HepG2 (cell line): Measurements from ENCODE around the gene ZNF83. TPM values are rescaled to one million over a fixed set of nuclear protein-coding genes. Genes with fewer than 3 reads are reported as not detected.
A peak's percentile ranks its signal among the peaks of the same experiment; 100 is the strongest.

Experiments
- ERF ChIP-seq: IDR thresholded peaks from 2 replicates; pipeline ENCODE4 v1.6.1; 2018; ENCODE audit warnings: missing biosample characterization, missing genetic modification reagents
- ISL2 ChIP-seq: sonication (generic); formaldehyde crosslinking; IDR thresholded peaks from 2 replicates; pipeline ENCODE4 v1.5.0; 2020; ENCODE audit warnings: missing genetic modification reagents
- NCOA5 ChIP-seq: sonication (generic); formaldehyde crosslinking; IDR thresholded peaks from 2 replicates; pipeline ENCODE4 v1.4.0; 2020; ENCODE audit warnings: missing genetic modification reagents
- POLR2G ChIP-seq: fragments of 200-400 bp; formaldehyde crosslinking; IDR thresholded peaks from 2 replicates; pipeline ENCODE4 v1.6.1; 2018; ENCODE audit warnings: mild to moderate bottlenecking, low read depth, low read length, moderate library complexity
- PTBP1 ChIP-seq: fragments of 200-400 bp; formaldehyde crosslinking; IDR thresholded peaks from 2 replicates; pipeline ENCODE4 v1.6.1; 2018; ENCODE audit warnings: low read length, low read depth; ENCODE audit not compliant: poor library complexity, severe bottlenecking
- SMAD1 ChIP-seq: sonication (generic); formaldehyde crosslinking; IDR thresholded peaks from 2 replicates; pipeline ENCODE4 v1.4.0; 2020; ENCODE audit warnings: missing genetic modification reagents, low read depth, mild to moderate bottlenecking, borderline replicate concordance
- SMARCE1 ChIP-seq: fragments of 450-650 bp; IDR thresholded peaks from 2 replicates; pipeline ENCODE4 v1.6.1; 2017; ENCODE audit warnings: borderline replicate concordance
- SNAPC2 ChIP-seq: sonication (generic); formaldehyde crosslinking; IDR thresholded peaks from 2 replicates; pipeline ENCODE4 v1.8.1; 2022; ENCODE audit warnings: mild to moderate bottlenecking, missing genetic modification reagents
- ZNF780A ChIP-seq: sonication (generic); formaldehyde crosslinking; IDR thresholded peaks from 2 replicates; pipeline ENCODE4 v1.8.0; 2022; ENCODE audit warnings: mild to moderate bottlenecking, missing genetic modification reagents, moderate library complexity
- polyA plus RNA-seq, 8 experiments: library from polyadenylated mRNA; depleted of rRNA in 3 of 8; stranded (reverse) in 7 of 8; unstranded in 1 of 8; fragments of >200 nt; fragmentation: Illumina TruSeq in 4 of 8; extraction: Trizol in 4 of 8; gene quantifications; 2 replicates each; pipeline versions ENCODE4 v1.2.1 to v1.2.3, GENCODE V29; 2011 to 2016; ENCODE audit warnings: low read depth in 4 of 8, missing spikeins in 1 of 8, mixed read lengths in 1 of 8; ENCODE audit not compliant: insufficient read depth in 1 of 8
- total RNA-seq, 5 experiments: library from RNA; depleted of rRNA; stranded (reverse); fragments of >200 nt; fragmentation: Illumina TruSeq; extraction: Trizol; gene quantifications; 2 replicates each; pipeline ENCODE4 v1.2.3, GENCODE V29; 2016; ENCODE audit warnings: low read depth in 1 of 5
- TF ChIP-seq, protein P1 (sequence below): sonication (generic); formaldehyde crosslinking; IDR thresholded peaks from 2 replicates; pipeline ENCODE4 v1.5.1; 2020; ENCODE audit warnings: mild to moderate bottlenecking, missing genetic modification reagents, moderate library complexity
- TF ChIP-seq, protein P2 (sequence below): sonication (generic); formaldehyde crosslinking; conservative IDR thresholded peaks from 2 replicates; pipeline ENCODE4 v1.4.0; 2020; ENCODE audit warnings: missing genetic modification reagents
- TF ChIP-seq, protein P3 (sequence below): IDR thresholded peaks from 2 replicates; pipeline ENCODE4 v1.6.1; 2016; ENCODE audit warnings: control low read depth
- TF ChIP-seq, protein P4 (sequence below): sonication (generic); formaldehyde crosslinking; IDR thresholded peaks from 2 replicates; pipeline ENCODE4 v1.9.0; 2021; ENCODE audit warnings: mild to moderate bottlenecking, missing genetic modification reagents

Gene ZNF83
- total and polyA plus RNA-seq, 2 of the 13 experiments (the other 11 are each of a cell fraction or from before 2014, with no cell fraction given): 20.4 to 44.5 TPM

DNA sequence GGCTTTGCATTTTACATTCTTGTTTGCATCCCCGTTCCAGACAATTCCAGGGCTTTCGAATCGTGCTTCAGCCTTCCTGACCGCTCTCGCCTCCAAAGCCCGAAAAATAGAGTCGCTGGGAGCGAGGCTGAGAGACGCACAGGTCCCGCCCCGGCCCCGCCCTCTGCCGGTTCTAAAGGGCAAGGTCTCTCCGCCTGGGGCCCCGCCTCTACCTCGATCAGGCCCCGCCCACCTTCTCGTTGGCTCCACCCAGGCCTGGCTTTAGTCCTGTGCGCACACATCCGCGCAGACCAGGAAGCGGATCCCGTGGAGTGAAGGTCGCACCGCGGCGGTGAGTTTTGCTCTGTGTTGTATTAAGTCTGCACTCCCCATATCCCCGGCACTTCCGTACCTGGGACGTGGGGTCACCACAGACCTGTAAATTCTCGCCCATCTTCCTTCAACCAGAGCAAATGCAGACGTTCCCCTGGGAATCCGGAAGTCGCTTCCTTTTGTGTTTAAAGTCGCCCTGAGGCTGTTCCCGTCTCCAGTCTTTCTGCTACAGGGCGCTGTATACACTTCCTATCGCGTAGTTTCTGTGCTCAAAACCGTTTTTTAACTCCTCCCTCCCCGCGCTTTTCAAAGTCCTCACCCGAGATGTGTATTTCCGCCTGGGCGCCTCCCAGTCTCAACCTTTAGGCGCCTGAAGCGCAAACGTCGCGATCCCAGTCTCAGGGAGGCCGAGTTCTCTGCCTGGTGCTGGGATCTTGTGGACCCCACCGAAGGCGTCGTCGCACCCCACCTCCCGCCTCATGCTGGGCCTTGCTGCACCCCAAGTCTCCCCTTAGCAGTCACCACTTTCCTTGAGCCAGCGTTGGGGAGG lies 67.9 kb downstream of the ZNF83 start, which contains the start of gene ZNF701 (continued):
- TF ChIP-seq, protein P1, sequence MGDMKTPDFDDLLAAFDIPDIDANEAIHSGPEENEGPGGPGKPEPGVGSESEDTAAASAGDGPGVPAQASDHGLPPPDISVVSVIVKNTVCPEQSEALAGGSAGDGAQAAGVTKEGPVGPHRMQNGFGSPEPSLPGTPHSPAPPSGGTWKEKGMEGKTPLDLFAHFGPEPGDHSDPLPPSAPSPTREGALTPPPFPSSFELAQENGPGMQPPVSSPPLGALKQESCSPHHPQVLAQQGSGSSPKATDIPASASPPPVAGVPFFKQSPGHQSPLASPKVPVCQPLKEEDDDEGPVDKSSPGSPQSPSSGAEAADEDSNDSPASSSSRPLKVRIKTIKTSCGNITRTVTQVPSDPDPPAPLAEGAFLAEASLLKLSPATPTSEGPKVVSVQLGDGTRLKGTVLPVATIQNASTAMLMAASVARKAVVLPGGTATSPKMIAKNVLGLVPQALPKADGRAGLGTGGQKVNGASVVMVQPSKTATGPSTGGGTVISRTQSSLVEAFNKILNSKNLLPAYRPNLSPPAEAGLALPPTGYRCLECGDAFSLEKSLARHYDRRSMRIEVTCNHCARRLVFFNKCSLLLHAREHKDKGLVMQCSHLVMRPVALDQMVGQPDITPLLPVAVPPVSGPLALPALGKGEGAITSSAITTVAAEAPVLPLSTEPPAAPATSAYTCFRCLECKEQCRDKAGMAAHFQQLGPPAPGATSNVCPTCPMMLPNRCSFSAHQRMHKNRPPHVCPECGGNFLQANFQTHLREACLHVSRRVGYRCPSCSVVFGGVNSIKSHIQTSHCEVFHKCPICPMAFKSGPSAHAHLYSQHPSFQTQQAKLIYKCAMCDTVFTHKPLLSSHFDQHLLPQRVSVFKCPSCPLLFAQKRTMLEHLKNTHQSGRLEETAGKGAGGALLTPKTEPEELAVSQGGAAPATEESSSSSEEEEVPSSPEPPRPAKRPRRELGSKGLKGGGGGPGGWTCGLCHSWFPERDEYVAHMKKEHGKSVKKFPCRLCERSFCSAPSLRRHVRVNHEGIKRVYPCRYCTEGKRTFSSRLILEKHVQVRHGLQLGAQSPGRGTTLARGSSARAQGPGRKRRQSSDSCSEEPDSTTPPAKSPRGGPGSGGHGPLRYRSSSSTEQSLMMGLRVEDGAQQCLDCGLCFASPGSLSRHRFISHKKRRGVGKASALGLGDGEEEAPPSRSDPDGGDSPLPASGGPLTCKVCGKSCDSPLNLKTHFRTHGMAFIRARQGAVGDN (CRISPR knock-in tag): peak; percentile 68
- TF ChIP-seq ISL2 (0 out of 2 replicates have a peak, but pooled peaks have one; percentile 19), ZNF780A (CRISPR knock-in tag) (no peak), SNAPC2 (CRISPR knock-in tag) (no peak), SMAD1 (CRISPR knock-in tag) (no peak), PTBP1 (no peak), SMARCE1 (no peak), POLR2G (peak; percentile 80), NCOA5 (CRISPR knock-in tag) (no peak), ERF (CRISPR knock-in tag) (no peak)
- TF ChIP-seq, protein P2, sequence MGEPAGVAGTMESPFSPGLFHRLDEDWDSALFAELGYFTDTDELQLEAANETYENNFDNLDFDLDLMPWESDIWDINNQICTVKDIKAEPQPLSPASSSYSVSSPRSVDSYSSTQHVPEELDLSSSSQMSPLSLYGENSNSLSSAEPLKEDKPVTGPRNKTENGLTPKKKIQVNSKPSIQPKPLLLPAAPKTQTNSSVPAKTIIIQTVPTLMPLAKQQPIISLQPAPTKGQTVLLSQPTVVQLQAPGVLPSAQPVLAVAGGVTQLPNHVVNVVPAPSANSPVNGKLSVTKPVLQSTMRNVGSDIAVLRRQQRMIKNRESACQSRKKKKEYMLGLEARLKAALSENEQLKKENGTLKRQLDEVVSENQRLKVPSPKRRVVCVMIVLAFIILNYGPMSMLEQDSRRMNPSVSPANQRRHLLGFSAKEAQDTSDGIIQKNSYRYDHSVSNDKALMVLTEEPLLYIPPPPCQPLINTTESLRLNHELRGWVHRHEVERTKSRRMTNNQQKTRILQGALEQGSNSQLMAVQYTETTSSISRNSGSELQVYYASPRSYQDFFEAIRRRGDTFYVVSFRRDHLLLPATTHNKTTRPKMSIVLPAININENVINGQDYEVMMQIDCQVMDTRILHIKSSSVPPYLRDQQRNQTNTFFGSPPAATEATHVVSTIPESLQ (CRISPR knock-in tag): no peak
- TF ChIP-seq, protein P3, sequence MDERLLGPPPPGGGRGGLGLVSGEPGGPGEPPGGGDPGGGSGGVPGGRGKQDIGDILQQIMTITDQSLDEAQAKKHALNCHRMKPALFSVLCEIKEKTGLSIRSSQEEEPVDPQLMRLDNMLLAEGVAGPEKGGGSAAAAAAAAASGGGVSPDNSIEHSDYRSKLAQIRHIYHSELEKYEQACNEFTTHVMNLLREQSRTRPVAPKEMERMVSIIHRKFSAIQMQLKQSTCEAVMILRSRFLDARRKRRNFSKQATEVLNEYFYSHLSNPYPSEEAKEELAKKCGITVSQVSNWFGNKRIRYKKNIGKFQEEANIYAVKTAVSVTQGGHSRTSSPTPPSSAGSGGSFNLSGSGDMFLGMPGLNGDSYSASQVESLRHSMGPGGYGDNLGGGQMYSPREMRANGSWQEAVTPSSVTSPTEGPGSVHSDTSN: no peak
- TF ChIP-seq, protein P4, sequence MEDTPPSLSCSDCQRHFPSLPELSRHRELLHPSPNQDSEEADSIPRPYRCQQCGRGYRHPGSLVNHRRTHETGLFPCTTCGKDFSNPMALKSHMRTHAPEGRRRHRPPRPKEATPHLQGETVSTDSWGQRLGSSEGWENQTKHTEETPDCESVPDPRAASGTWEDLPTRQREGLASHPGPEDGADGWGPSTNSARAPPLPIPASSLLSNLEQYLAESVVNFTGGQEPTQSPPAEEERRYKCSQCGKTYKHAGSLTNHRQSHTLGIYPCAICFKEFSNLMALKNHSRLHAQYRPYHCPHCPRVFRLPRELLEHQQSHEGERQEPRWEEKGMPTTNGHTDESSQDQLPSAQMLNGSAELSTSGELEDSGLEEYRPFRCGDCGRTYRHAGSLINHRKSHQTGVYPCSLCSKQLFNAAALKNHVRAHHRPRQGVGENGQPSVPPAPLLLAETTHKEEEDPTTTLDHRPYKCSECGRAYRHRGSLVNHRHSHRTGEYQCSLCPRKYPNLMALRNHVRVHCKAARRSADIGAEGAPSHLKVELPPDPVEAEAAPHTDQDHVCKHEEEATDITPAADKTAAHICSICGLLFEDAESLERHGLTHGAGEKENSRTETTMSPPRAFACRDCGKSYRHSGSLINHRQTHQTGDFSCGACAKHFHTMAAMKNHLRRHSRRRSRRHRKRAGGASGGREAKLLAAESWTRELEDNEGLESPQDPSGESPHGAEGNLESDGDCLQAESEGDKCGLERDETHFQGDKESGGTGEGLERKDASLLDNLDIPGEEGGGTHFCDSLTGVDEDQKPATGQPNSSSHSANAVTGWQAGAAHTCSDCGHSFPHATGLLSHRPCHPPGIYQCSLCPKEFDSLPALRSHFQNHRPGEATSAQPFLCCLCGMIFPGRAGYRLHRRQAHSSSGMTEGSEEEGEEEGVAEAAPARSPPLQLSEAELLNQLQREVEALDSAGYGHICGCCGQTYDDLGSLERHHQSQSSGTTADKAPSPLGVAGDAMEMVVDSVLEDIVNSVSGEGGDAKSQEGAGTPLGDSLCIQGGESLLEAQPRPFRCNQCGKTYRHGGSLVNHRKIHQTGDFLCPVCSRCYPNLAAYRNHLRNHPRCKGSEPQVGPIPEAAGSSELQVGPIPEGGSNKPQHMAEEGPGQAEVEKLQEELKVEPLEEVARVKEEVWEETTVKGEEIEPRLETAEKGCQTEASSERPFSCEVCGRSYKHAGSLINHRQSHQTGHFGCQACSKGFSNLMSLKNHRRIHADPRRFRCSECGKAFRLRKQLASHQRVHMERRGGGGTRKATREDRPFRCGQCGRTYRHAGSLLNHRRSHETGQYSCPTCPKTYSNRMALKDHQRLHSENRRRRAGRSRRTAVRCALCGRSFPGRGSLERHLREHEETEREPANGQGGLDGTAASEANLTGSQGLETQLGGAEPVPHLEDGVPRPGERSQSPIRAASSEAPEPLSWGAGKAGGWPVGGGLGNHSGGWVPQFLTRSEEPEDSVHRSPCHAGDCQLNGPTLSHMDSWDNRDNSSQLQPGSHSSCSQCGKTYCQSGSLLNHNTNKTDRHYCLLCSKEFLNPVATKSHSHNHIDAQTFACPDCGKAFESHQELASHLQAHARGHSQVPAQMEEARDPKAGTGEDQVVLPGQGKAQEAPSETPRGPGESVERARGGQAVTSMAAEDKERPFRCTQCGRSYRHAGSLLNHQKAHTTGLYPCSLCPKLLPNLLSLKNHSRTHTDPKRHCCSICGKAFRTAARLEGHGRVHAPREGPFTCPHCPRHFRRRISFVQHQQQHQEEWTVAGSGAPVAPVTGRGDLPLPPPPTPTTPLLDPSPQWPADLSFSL: no peak
